ENCODE measurements around the gene FAM89A.
"Not testable (repeated sequence)": the region's sequence is repeated elsewhere in the genome, so short reads cannot be mapped to it uniquely, and the experiment has no call there.

DNA sequence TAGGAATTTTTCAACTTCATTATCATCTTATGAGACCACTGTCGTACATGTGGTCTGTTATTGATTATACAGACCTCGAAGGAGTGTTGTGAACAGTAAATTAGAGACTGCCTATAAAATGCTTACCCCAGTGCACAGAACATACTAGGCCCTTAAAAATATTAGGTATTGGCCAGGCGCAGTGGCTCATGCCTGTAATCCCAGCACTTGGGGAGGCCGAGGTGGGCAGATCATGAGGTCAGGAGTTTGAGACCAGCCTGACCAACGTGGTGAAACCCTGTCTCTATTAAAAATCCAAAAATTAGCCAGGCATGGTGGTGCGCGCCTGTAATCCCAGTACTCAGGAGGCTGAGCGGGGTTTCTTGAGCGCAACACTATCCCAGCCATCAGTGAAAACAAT, 10.9 kb upstream of the FAM89A start:
- TF ChIP-seq, protein P1, sequence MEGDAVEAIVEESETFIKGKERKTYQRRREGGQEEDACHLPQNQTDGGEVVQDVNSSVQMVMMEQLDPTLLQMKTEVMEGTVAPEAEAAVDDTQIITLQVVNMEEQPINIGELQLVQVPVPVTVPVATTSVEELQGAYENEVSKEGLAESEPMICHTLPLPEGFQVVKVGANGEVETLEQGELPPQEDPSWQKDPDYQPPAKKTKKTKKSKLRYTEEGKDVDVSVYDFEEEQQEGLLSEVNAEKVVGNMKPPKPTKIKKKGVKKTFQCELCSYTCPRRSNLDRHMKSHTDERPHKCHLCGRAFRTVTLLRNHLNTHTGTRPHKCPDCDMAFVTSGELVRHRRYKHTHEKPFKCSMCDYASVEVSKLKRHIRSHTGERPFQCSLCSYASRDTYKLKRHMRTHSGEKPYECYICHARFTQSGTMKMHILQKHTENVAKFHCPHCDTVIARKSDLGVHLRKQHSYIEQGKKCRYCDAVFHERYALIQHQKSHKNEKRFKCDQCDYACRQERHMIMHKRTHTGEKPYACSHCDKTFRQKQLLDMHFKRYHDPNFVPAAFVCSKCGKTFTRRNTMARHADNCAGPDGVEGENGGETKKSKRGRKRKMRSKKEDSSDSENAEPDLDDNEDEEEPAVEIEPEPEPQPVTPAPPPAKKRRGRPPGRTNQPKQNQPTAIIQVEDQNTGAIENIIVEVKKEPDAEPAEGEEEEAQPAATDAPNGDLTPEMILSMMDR (conservative IDR thresholded peaks at IDR 0.05): not testable (repeated sequence)
- not testable (repeated sequence) for TF ChIP-seq EZH2 (IDR thresholded peaks at IDR 0.05; ENCODE audit: low read depth)
